B cell (primary cell): ENCODE measurements around the gene METTL24. TPM values are rescaled to one million over a fixed set of nuclear protein-coding genes. Genes with fewer than 3 reads are reported as not detected.

Experiments
- ATAC-seq: fragments of 200-7000 bp; cut with Tn5 transposase; one replicate; pipeline ENCODE4 v1.10.0; 2021; ENCODE audit warnings: low read depth, mild to moderate bottlenecking, moderate number of reproducible peaks, moderate library complexity
- CTCF ChIA-PET: fragments of 350-600 bp; sonication (Branson Sonifier 250); formaldehyde crosslinking; loops from one replicate; lab custom pipeline; 2021; ENCODE audit warnings: antibody characterized with exemption, inconsistent platforms; lab: Charles Lee
- POLR2A ChIA-PET: fragments of 350-600 bp; sonication (Branson Sonifier 250); formaldehyde crosslinking; loops from one replicate; lab custom pipeline; 2021; ENCODE audit warnings: antibody characterized with exemption; lab: Charles Lee
- DNase-seq: peaks from one replicate; pipeline ENCODE4 v3.0.0; 2013
- H2AFZ ChIP-seq: 2 replicates; pipeline ENCODE4 v1.6.1; 2012; ENCODE audit warnings: mild to moderate bottlenecking, low read depth, low read length; ENCODE audit not compliant: insufficient read depth, poor library complexity, severe bottlenecking
- H3K27ac ChIP-seq, 2 donors: 1 replicate in 1 of 2; 2 replicates in 1 of 2; pipeline ENCODE4 v1.5.1; 2012 to 2013; ENCODE audit warnings: low read length in 2 of 2, mild to moderate bottlenecking in 2 of 2, moderate library complexity in 1 of 2
- H3K27me3 ChIP-seq, 4 experiments: fragments of 200-600 bp in 1 of 4; sonication (generic) in 1 of 4; replicated peaks in 1 of 4; 1 replicate in 2 of 4; 2 replicates in 2 of 4; pipeline versions ENCODE4 v1.6.1 to v1.7.0; 2013 to 2016; ENCODE audit warnings: low read length in 3 of 4, mild to moderate bottlenecking in 2 of 4, mixed read lengths in 1 of 4, moderate library complexity in 1 of 4; ENCODE audit not compliant: insufficient read depth in 4 of 4, control insufficient read depth in 3 of 4; ENCODE audit errors: control extremely low read depth in 1 of 4
- H3K36me3 ChIP-seq, 2 experiments: replicated peaks in 1 of 2; 1 replicate in 1 of 2; 2 replicates in 1 of 2; pipeline versions ENCODE4 v1.6.1 to v1.7.1; 2013; ENCODE audit warnings: low read length in 1 of 2; ENCODE audit not compliant: insufficient read depth in 2 of 2, control insufficient read depth in 1 of 2; ENCODE audit errors: control extremely low read depth in 1 of 2, extremely low read depth in 1 of 2
- H3K4me1 ChIP-seq, 2 donors: fragments of 200-600 bp in 1 of 2; sonication (generic) in 1 of 2; 1 replicate in 1 of 2; 2 replicates in 1 of 2; pipeline versions ENCODE4 v1.5.1 to v1.6.1; 2013 to 2017; ENCODE audit warnings: low read length in 2 of 2; ENCODE audit not compliant: control insufficient read depth in 2 of 2, insufficient read depth in 2 of 2
- H3K4me2 ChIP-seq: replicated peaks from 2 replicates; pipeline ENCODE3; 2012; ENCODE audit warnings: mild to moderate bottlenecking, low read depth, low read length; ENCODE audit not compliant: poor library complexity, severe bottlenecking
- H3K4me3 ChIP-seq, 5 experiments: fragments of 200-600 bp in 1 of 5; sonication (generic) in 1 of 5; 1 replicate in 3 of 5; 2 replicates in 2 of 5; pipeline versions ENCODE4 v1.5.1 to v1.7.0; 2011 to 2016; ENCODE audit warnings: low read length in 4 of 5, mild to moderate bottlenecking in 4 of 5, low read depth in 2 of 5, control low read depth in 1 of 5, moderate library complexity in 1 of 5; ENCODE audit not compliant: insufficient read depth in 1 of 5; ENCODE audit errors: control extremely low read depth in 1 of 5, extremely low read depth in 1 of 5
- H3K79me2 ChIP-seq: fragments of 200-600 bp; sonication (generic); one replicate; pipeline ENCODE4 v1.6.0; 2016; ENCODE audit warnings: low read length; ENCODE audit not compliant: control insufficient read depth, insufficient read depth
- H3K9ac ChIP-seq: fragments of 200-600 bp; sonication (generic); 2 replicates; pipeline ENCODE4 v1.6.1; 2017; ENCODE audit warnings: mild to moderate bottlenecking, low read length, moderate library complexity
- H3K9me3 ChIP-seq, 3 donors: one replicate each; pipeline versions ENCODE4 v1.6.1 to v1.7.1; 2013; ENCODE audit warnings: low read length in 2 of 3; ENCODE audit not compliant: control insufficient read depth in 2 of 3, insufficient read depth in 1 of 3; ENCODE audit errors: control extremely low read depth in 1 of 3
- H4K20me1 ChIP-seq: 2 replicates; pipeline ENCODE4 v1.6.0; 2012; ENCODE audit warnings: mild to moderate bottlenecking, low read length; ENCODE audit not compliant: insufficient read depth, control insufficient read depth, poor library complexity, severe bottlenecking
- H3K27ac Mint-ChIP-seq: one replicate; pipeline ENCODE4 v1.8.0; 2021; ENCODE audit warnings: mixed read lengths
- H3K27me3 Mint-ChIP-seq: one replicate; pipeline ENCODE4 v1.8.0; 2021; ENCODE audit warnings: mixed read lengths
- H3K4me1 Mint-ChIP-seq: one replicate; pipeline ENCODE4 v1.8.0; 2021; ENCODE audit warnings: mixed read lengths
- H3K4me3 Mint-ChIP-seq: one replicate; pipeline ENCODE4 v1.8.0; 2021; ENCODE audit warnings: mixed read lengths
- H3K9me3 Mint-ChIP-seq: one replicate; pipeline ENCODE4 v1.8.0; 2022; ENCODE audit warnings: mixed read lengths; ENCODE audit not compliant: insufficient read depth
- EZH2 ChIP-seq: IDR thresholded peaks from 2 replicates; pipeline ENCODE4 v1.6.1; 2012; ENCODE audit warnings: borderline replicate concordance, low read depth, mild to moderate bottlenecking, moderate library complexity, low read length; ENCODE audit not compliant: insufficient read depth, poor library complexity, severe bottlenecking
- WGBS: methylation state at CpG from one replicate; pipeline ENCODE4 v1.1.5; 2013; ENCODE audit warnings: missing lambda C conversion rate; ENCODE audit not compliant: insufficient coverage; 5-methylcytosine and 5-hydroxymethylcytosine counted together
- intact Hi-C: fragments of 100-400 bp; cut with micrococcal nuclease; formaldehyde crosslinking; loops from one replicate; pipeline ENCODE4 v1.10.0; 2022
- polyA plus RNA-seq: library from polyadenylated mRNA; depleted of rRNA; stranded (reverse); fragments of >200 nt; gene quantifications from 2 replicates; pipeline ENCODE4 v1.2.3, GENCODE V29; 2012
- total RNA-seq, 2 donors: library from RNA; stranded (reverse); fragments of 120-200 nt in 1 of 2; gene quantifications; 1 replicate in 1 of 2; 2 replicates in 1 of 2; pipeline versions ENCODE4 v1.2.3 to v1.2.4, GENCODE V29; 2013 to 2022
- TF ChIP-seq, protein P1 (sequence below): fragments of 200-600 bp; IDR thresholded peaks from one replicate; pipeline ENCODE4 v1.8.0; 2022; ENCODE audit warnings: antibody characterized with exemption, mild to moderate bottlenecking

METTL24 gene
- total and polyA plus RNA-seq, 2 donors (not counting 1 experiment from before 2014, with no cell fraction given), result not detected

DNA sequence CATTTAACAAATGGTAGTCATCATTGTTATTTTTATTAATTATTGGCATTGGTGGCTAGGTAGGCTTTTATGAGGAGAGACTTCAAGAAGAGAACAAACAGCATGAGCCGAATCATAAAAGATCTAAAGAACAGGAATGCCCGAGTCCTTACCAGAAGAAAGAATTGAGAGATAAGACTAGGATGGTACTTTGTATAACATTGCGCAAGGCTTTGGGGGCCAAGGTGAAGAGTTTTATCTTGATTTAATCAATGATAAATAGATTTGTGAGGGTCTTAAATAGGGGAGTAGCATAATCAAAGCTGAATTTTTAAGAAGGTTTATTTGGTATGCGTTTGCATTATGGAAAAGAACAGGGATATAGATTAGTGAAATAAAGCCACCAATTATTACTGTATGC is 162.5 kb downstream of the METTL24 start:
- Histone ChIP-seq H3K27ac (no peak overlapping the region), H3K4me1 (peaks cover 6 to 20% of the 10 kb centered on the region in 2 donors), H3K4me2 (no peak overlapping the region), H3K27me3 (no peaks in the 10 kb centered on the region), H3K79me2 (peaks cover 92% of the 10 kb centered on the region), H2AFZ (no peak overlapping the region), H3K36me3 (peaks cover 12 to 13% of the 10 kb centered on the region in 2 experiments), H3K4me3 (no peak overlapping the region), H4K20me1 (peaks cover 43% of the 10 kb centered on the region), H3K9ac (no peak overlapping the region), H3K9me3 (no peaks in the 10 kb centered on the region)
- intact Hi-C loops, result no loop called here
- Mint-ChIP-seq H3K4me3 (no peak overlapping the region), H3K27me3 (no peaks in the 10 kb centered on the region), H3K9me3 (no peaks in the 10 kb centered on the region), H3K27ac (no peak overlapping the region), H3K4me1 (peaks cover 21% of the 10 kb centered on the region)
- DNase-seq (no peak), ATAC-seq (no peak)
- CTCF ChIA-PET, result no interaction called here
- 97% methylated on average over 3 of the region's 4 CpGs for WGBS
- TF ChIP-seq, protein P1, sequence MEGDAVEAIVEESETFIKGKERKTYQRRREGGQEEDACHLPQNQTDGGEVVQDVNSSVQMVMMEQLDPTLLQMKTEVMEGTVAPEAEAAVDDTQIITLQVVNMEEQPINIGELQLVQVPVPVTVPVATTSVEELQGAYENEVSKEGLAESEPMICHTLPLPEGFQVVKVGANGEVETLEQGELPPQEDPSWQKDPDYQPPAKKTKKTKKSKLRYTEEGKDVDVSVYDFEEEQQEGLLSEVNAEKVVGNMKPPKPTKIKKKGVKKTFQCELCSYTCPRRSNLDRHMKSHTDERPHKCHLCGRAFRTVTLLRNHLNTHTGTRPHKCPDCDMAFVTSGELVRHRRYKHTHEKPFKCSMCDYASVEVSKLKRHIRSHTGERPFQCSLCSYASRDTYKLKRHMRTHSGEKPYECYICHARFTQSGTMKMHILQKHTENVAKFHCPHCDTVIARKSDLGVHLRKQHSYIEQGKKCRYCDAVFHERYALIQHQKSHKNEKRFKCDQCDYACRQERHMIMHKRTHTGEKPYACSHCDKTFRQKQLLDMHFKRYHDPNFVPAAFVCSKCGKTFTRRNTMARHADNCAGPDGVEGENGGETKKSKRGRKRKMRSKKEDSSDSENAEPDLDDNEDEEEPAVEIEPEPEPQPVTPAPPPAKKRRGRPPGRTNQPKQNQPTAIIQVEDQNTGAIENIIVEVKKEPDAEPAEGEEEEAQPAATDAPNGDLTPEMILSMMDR, result no peak
- TF ChIP-seq EZH2, result no peak
- POLR2A ChIA-PET, result no interaction called here

Other genes with a start within 250 kb of the METTL24 start
- gene WASF1, start 178.7 kb downstream of the METTL24 start, total RNA-seq, result 8.4 and 10.8 TPM in 2 replicates
- 8.6 and 17.9 TPM in 2 replicates for gene WASF1, start 178.7 kb downstream of the METTL24 start, polyA plus RNA-seq
- 52.4 and 59.8 TPM in 2 replicates for gene CDC40, start 177.9 kb downstream of the METTL24 start, total RNA-seq
- gene CDC40, start 177.9 kb downstream of the METTL24 start, polyA plus RNA-seq, result 12.7 and 19.3 TPM in 2 replicates
- not detected in 2 replicates for gene DDO, start 57.2 kb upstream of the METTL24 start, total RNA-seq
- not detected in 2 replicates for gene DDO, start 57.2 kb upstream of the METTL24 start, polyA plus RNA-seq
- gene SLC22A16, start 118.3 kb upstream of the METTL24 start, total RNA-seq, result not detected in 2 replicates
- gene SLC22A16, start 118.3 kb upstream of the METTL24 start, polyA plus RNA-seq, result not detected in 2 replicates